K562 (cell line): ENCODE data around the gene PRKAR2B. TPM values are rescaled to one million over a fixed set of nuclear protein-coding genes. Genes with fewer than 3 reads are reported as not detected.

Source experiments
- ATAC-seq: fragments of 200-7000 bp; cut with Tn5 transposase; 3 replicates; pipeline ENCODE4 v1.9.1; 2020; ENCODE audit warnings: moderate library complexity
- BruUV-seq: library from RNA; stranded (reverse); fragments of 400-500 nt; replicated peaks from 2 replicates; lab custom pipeline; 2021; lab: Mats Ljungman, UMichigan
- CTCF ChIA-PET: fragments of 300-600 bp; formaldehyde crosslinking; extraction: SDS; loops from one replicate; lab custom pipeline; 2021; ENCODE audit warnings: low intra/inter-chr PET ratio; lab: Yijun Ruan, JAX
- POLR2A ChIA-PET: fragments of 300-600, 350-650 bp; sonication (Branson Sonifier 250); formaldehyde crosslinking; extraction: SDS; loops from one replicate; lab custom pipeline; 2021; ENCODE audit warnings: antibody characterized with exemption, inconsistent platforms; lab: Yijun Ruan, JAX
- DNase-seq, 4 experiments: peaks; one replicate each; pipeline versions ENCODE4 v3.0.0 to v3.0.0-alpha.2; 2011 to 2018; ENCODE audit warnings: low spot score in 3 of 4, mixed read lengths in 3 of 4; ENCODE audit errors: extremely low read depth in 1 of 4
- FAIRE-seq: peaks from 2 replicates; lab custom pipeline; 2011; peaks lifted over from hg19 to GRCh38; lab: Jason Lieb, UNC
- H2AFZ ChIP-seq: 2 replicates; pipeline ENCODE4 v1.6.0; 2011; ENCODE audit warnings: low read depth, low read length, control low read depth, inconsistent platforms
- H3K27ac ChIP-seq: fragments of 200-600 bp; 3 replicates; pipeline ENCODE4 v1.8.0; 2011; ENCODE audit warnings: low read depth, mild to moderate bottlenecking, control low read depth, inconsistent platforms, low read length, moderate library complexity, mixed read lengths; ENCODE audit errors: extremely low read depth
- H3K27me3 ChIP-seq, 2 experiments: fragments of 300-600 bp in 1 of 2; 2 replicates in 1 of 2; 3 replicates in 1 of 2; pipeline versions ENCODE4 v1.6.0 to v1.8.0; 2011; ENCODE audit warnings: inconsistent platforms in 2 of 2, low read length in 2 of 2, mild to moderate bottlenecking in 1 of 2, mixed read lengths in 1 of 2, moderate library complexity in 1 of 2; ENCODE audit not compliant: control insufficient read depth in 2 of 2, insufficient read depth in 2 of 2
- H3K36me3 ChIP-seq: fragments of 300-600 bp; 3 replicates; pipeline ENCODE4 v1.8.0; 2011; ENCODE audit warnings: mild to moderate bottlenecking, low read length, inconsistent platforms; ENCODE audit not compliant: control insufficient read depth, insufficient read depth
- H3K4me1 ChIP-seq, 2 experiments: fragments of 200-600 bp in 1 of 2; replicated peaks in 1 of 2; 2 replicates in 1 of 2; 3 replicates in 1 of 2; pipeline versions ENCODE4 v1.5.1 to v1.8.0; 2011; ENCODE audit warnings: inconsistent platforms in 2 of 2, low read length in 2 of 2, mild to moderate bottlenecking in 1 of 2, mixed read lengths in 1 of 2, moderate library complexity in 1 of 2; ENCODE audit not compliant: control insufficient read depth in 2 of 2, insufficient read depth in 2 of 2
- H3K4me2 ChIP-seq: 2 replicates; pipeline ENCODE4 v1.6.1; 2011; ENCODE audit warnings: low read length, control low read depth, inconsistent platforms, mixed read lengths; ENCODE audit not compliant: insufficient read depth
- H3K4me3 ChIP-seq: fragments of 200-600 bp; sonication (generic), shearing (Covaris generic); 2 replicates; pipeline ENCODE4 v1.5.1; 2016; ENCODE audit warnings: control low read depth, inconsistent platforms
- H3K79me2 ChIP-seq: fragments of 200-600 bp; 3 replicates; pipeline ENCODE4 v1.8.0; 2011; ENCODE audit warnings: low read length, inconsistent platforms; ENCODE audit not compliant: control insufficient read depth, insufficient read depth
- H3K9ac ChIP-seq, 2 experiments: 2 replicates each; pipeline versions ENCODE4 v1.6.0 to v1.6.1; 2011; ENCODE audit warnings: low read depth in 2 of 2, low read length in 2 of 2, control low read depth in 1 of 2, inconsistent platforms in 1 of 2, mild to moderate bottlenecking in 1 of 2, mixed read lengths in 1 of 2; ENCODE audit not compliant: insufficient read depth in 1 of 2
- H3K9me1 ChIP-seq: one replicate; pipeline ENCODE4 v1.6.0; 2011; ENCODE audit warnings: inconsistent platforms, mild to moderate bottlenecking, low read length, moderate library complexity; ENCODE audit not compliant: control insufficient read depth, insufficient read depth
- H3K9me3 ChIP-seq: replicated peaks from 2 replicates; pipeline ENCODE4 v1.5.1; 2011; ENCODE audit warnings: low read depth, low read length, inconsistent platforms; ENCODE audit not compliant: control insufficient read depth, insufficient read depth
- H4K20me1 ChIP-seq: replicated peaks from 2 replicates; pipeline ENCODE4 v1.6.1; 2011; ENCODE audit warnings: low read length, inconsistent platforms, mixed read lengths; ENCODE audit not compliant: control insufficient read depth, insufficient read depth
- BCOR ChIP-seq: fragments of 450-650 bp; IDR thresholded peaks from 2 replicates; pipeline ENCODE4 v1.6.1; 2016
- CEBPZ ChIP-seq: fragments of 150-350 bp; IDR thresholded peaks from 2 replicates; pipeline ENCODE4 v1.6.1; 2014; ENCODE audit warnings: low read depth, mild to moderate bottlenecking, low read length, borderline replicate concordance
- EWSR1 ChIP-seq: fragments of 450-650 bp; IDR thresholded peaks from 2 replicates; pipeline ENCODE4 v1.6.1; 2018; ENCODE audit warnings: borderline replicate concordance, mild to moderate bottlenecking, low read depth, moderate library complexity; ENCODE audit not compliant: partially characterized antibody
- HMBOX1 ChIP-seq: sonication (generic); IDR thresholded peaks from 2 replicates; pipeline ENCODE4 v1.6.1; 2016
- PREB ChIP-seq: sonication (generic); formaldehyde crosslinking; IDR thresholded peaks from 2 replicates; pipeline ENCODE4 v1.8.1; 2023; ENCODE audit warnings: mild to moderate bottlenecking, missing genetic modification reagents
- RNF2 ChIP-seq: sonication (generic); IDR thresholded peaks from 2 replicates; pipeline ENCODE4 v1.6.1; 2016
- SAP30 ChIP-seq: fragments of 200-600 bp; sonication (generic); IDR thresholded peaks from 2 replicates; pipeline ENCODE4 v1.6.1; 2012; ENCODE audit warnings: borderline replicate concordance, low read depth, mild to moderate bottlenecking, moderate library complexity, low read length, control low read depth, inconsistent platforms; ENCODE audit not compliant: insufficient read depth, poor library complexity, severe bottlenecking
- SIN3B ChIP-seq: fragments of 450-650 bp; IDR thresholded peaks from 2 replicates; pipeline ENCODE4 v1.6.1; 2017; ENCODE audit warnings: low read depth, mild to moderate bottlenecking, moderate library complexity
- SNAPC5 ChIP-seq: fragments of 250-450 bp; sonication (Bioruptor Pico); IDR thresholded peaks from 2 replicates; pipeline ENCODE4 v1.8.0; 2021; ENCODE audit warnings: moderate library complexity, mild to moderate bottlenecking, inconsistent platforms
- ZHX1 ChIP-seq: fragments of 150-350 bp; conservative IDR thresholded peaks from 2 replicates; pipeline ENCODE4 v1.6.1; 2014; ENCODE audit warnings: low read length
- ZNF146 ChIP-seq: IDR thresholded peaks from one replicate; pipeline ENCODE4 v1.6.1; 2018; ENCODE audit warnings: missing compliant biosample characterization; ENCODE audit not compliant: unreplicated experiment
- WGBS: fragments of 100-300 bp; shearing (Covaris generic); methylation state at CpG from one replicate; pipeline ENCODE4 v1.1.6; 2016; ENCODE audit warnings: low coverage, mixed read lengths; ENCODE audit not compliant: insufficient coverage; ENCODE audit errors: missing lambda C conversion rate; 5-methylcytosine and 5-hydroxymethylcytosine counted together
- in situ Hi-C: fragments of 300-500 bp; cut with MboI; formaldehyde crosslinking; loops from 4 replicates; pipeline ENCODE4 v1.15.0; 2018; ENCODE audit warnings: inconsistent platforms, mixed read lengths
- intact Hi-C: fragments of 100-400 bp; cut with micrococcal nuclease; formaldehyde crosslinking; loops from 2 replicates; pipeline ENCODE4 v1.14.2; 2022
- polyA plus RNA-seq, 8 experiments: library from polyadenylated mRNA; depleted of rRNA in 4 of 8; stranded (reverse) in 5 of 8; unstranded in 3 of 8; fragments of >200 nt; fragmentation: Nextera tagmentation in 2 of 8; fragmentation: Illumina TruSeq in 1 of 8; extraction: Ambion mirVana in 2 of 8; extraction: Trizol in 1 of 8; gene quantifications; 2 replicates each; pipeline versions ENCODE4 v1.2.1 to v1.2.3, GENCODE V29; 2011 to 2014; ENCODE audit warnings: inconsistent platforms in 1 of 8, missing spikeins in 1 of 8
- total RNA-seq, 7 experiments: library from RNA; depleted of rRNA in 6 of 7; stranded (reverse); fragments of >200 nt in 6 of 7; fragmentation: Illumina TruSeq in 2 of 7; extraction: Trizol in 2 of 7; gene quantifications; 2 replicates each; pipeline versions ENCODE4 v1.2.1 to v1.2.3, GENCODE V29; 2011 to 2021; ENCODE audit warnings: low replicate concordance in 1 of 7

PRKAR2B gene
- total and polyA plus RNA-seq, 9 of the 15 experiments (the other 6 are each of a cell fraction or from before 2014, with no cell fraction given), result 59.0 to 173 (median 129) TPM

- intact Hi-C loops, result loop anchor here (5.0 kb wide), 1 partner anchor 72 kb away; no protein-coding TSS in a partner anchor
- no peaks in the 10 kb centered on the region for H3K9me3 ChIP-seq
- peaks cover 15% of the 10 kb centered on the region; the same call in 2 of the 3 replicates for H3K36me3 ChIP-seq
- in situ Hi-C loops, result no loop called here
- peaks cover 0 to 30% of the 10 kb centered on the region in 2 experiments; a peak in 3 of 5 replicates for H3K4me1 ChIP-seq
- no peaks in the 10 kb centered on the region for H3K27me3 ChIP-seq
- CTCF ChIA-PET, result no interaction called here
- H3K4me3 ChIP-seq, result no peak overlapping the region
- H3K79me2 ChIP-seq, result peaks cover 91% of the 10 kb centered on the region
- H4K20me1 ChIP-seq, result 0 out of 2 replicates have a peak, but pooled peaks cover 7% of the 10 kb centered on the region
- WGBS, result 78% methylated on average over 6 of the region's 6 CpGs
- POLR2A ChIA-PET, result interaction anchor here (1.0 to 1.4 kb wide), 2 partner anchors 12 to 15 kb away, joined by 4 read pairs; no protein-coding TSS in a partner anchor
- no peak overlapping the region for H2AFZ ChIP-seq
- no peak overlapping the region for H3K9ac ChIP-seq
- H3K9me1 ChIP-seq, result no peaks in the 10 kb centered on the region
- no peak overlapping the region for H3K27ac ChIP-seq
- ATAC-seq, result no peak
- DNase-seq, result no peak
- FAIRE-seq, result no peak
- H3K4me2 ChIP-seq, result no peak overlapping the region
- BruUV-seq, result no TSS peak
- TF ChIP-seq EWSR1, result no peak
- TF ChIP-seq PREB (CRISPR knock-in tag), result 0 out of 2 replicates have a peak, but pooled peaks have one; percentile 24
- no peak for TF ChIP-seq ZNF146 (CRISPR knock-in tag)
- no peak for TF ChIP-seq CEBPZ
- TF ChIP-seq SNAPC5 (CRISPR knock-in tag), result no peak
- peak; percentile 8; the same call in 1 of the 2 replicates for TF ChIP-seq HMBOX1
- no peak for TF ChIP-seq RNF2
- no peak for TF ChIP-seq SIN3B
- TF ChIP-seq SAP30, result no peak
- no peak for TF ChIP-seq ZHX1
- no peak for TF ChIP-seq BCOR
Observed at GRCh38 chr7:107119376-107120105, 75.0 kb downstream of the PRKAR2B start.
